ENCODE results near the gene PGLYRP2. TPM values are rescaled to one million over a fixed set of nuclear protein-coding genes. Genes with fewer than 3 reads are reported as not detected.

PGLYRP2 gene
- total RNA-seq, 1 donor from 2014 or later: not detected

GRCh38 chr19:15464394-15465385, 14.6 kb downstream of the PGLYRP2 start, which contains the start of gene RASAL3:
TSS of gene RASAL3 (minus strand) at chr19:15464544. CDS start at chr19:15464358, 186 bp downstream.
- DNase-seq (ENCODE audit: low read depth): no peak
- no peak for TF ChIP-seq CTCF (conservative IDR thresholded peaks at IDR 0.05; ENCODE audit: low read depth, low read length)
- no peak within 1 kb of the TSS for H3K4me3 ChIP-seq (ENCODE audit: low read depth, low read length)

- H3K4me3 ChIP-seq (ENCODE audit: low read depth, low read length): no peak overlapping the region
- DNase-seq (ENCODE audit: low read depth): no peak
- TF ChIP-seq CTCF (conservative IDR thresholded peaks at IDR 0.05; ENCODE audit: low read depth, low read length): no peak
Observed at GRCh38 chr19:15463861-15464371, 15.4 kb downstream of the PGLYRP2 start.

- DNase-seq (ENCODE audit: low read depth): no peak
- no peak for TF ChIP-seq CTCF (conservative IDR thresholded peaks at IDR 0.05; ENCODE audit: low read depth, low read length)
- no peak overlapping the region for H3K4me3 ChIP-seq (ENCODE audit: low read depth, low read length)
Observed at GRCh38 chr19:15461694-15462093, 17.6 kb downstream of the PGLYRP2 start.

GRCh38 chr19:15457701-15458484, 21.4 kb downstream of the PGLYRP2 start:
- DNase-seq (ENCODE audit: low read depth): no peak
- H3K4me3 ChIP-seq (ENCODE audit: low read depth, low read length): no peak overlapping the region
- no peak for TF ChIP-seq CTCF (conservative IDR thresholded peaks at IDR 0.05; ENCODE audit: low read depth, low read length)

GRCh38 chr19:15456871-15457700, 22.2 kb downstream of the PGLYRP2 start:
- TF ChIP-seq CTCF (conservative IDR thresholded peaks at IDR 0.05; ENCODE audit: low read depth, low read length): no peak
- DNase-seq (ENCODE audit: low read depth): no peak
- no peak overlapping the region for H3K4me3 ChIP-seq (ENCODE audit: low read depth, low read length)

- TF ChIP-seq CTCF (conservative IDR thresholded peaks at IDR 0.05; ENCODE audit: low read depth, low read length): no peak
- no peak for DNase-seq (ENCODE audit: low read depth)
- H3K4me3 ChIP-seq (ENCODE audit: low read depth, low read length): no peak overlapping the region
Observed at GRCh38 chr19:15456441-15456840, 22.9 kb downstream of the PGLYRP2 start.

All from epithelial cell of proximal tubule (primary cell).